HepG2 (cell line): ENCODE measurements around the gene CDC42EP5. TPM values are rescaled to one million over a fixed set of nuclear protein-coding genes. Genes with fewer than 3 reads are reported as not detected.

ENCODE experiments used
- ATAC-seq: fragments of 200-7000 bp; cut with Tn5 transposase; 3 replicates; pipeline ENCODE4 v1.9.1; 2020; ENCODE audit warnings: mild to moderate bottlenecking, moderate library complexity
- BruUV-seq: library from RNA; stranded (reverse); fragments of 400-500 nt; replicated peaks from 2 replicates; lab custom pipeline; 2021; lab: Mats Ljungman, UMichigan
- CTCF ChIA-PET: fragments of 300-600 bp; formaldehyde crosslinking; extraction: SDS; loops from one replicate; lab custom pipeline; 2021; ENCODE audit warnings: low total read pairs, inconsistent platforms, low intra/inter-chr PET ratio; lab: Yijun Ruan, JAX
- POLR2A ChIA-PET: fragments of 350-600 bp; sonication (Branson Sonifier 250); formaldehyde crosslinking; loops from one replicate; lab custom pipeline; 2020; ENCODE audit warnings: antibody characterized with exemption, inconsistent platforms; lab: Yijun Ruan, JAX
- DNase-seq: peaks from one replicate; pipeline ENCODE4 v3.0.0-alpha.2; 2015; ENCODE audit warnings: low spot score
- FAIRE-seq: peaks from 3 replicates; lab custom pipeline; 2011; peaks lifted over from hg19 to GRCh38; lab: Jason Lieb, UNC
- H2AFZ ChIP-seq: one replicate; pipeline ENCODE4 v1.6.1; 2011; ENCODE audit warnings: low read length, inconsistent platforms
- H3K27ac ChIP-seq: fragments of 300-600 bp; 3 replicates; pipeline ENCODE4 v1.8.0; 2011; ENCODE audit warnings: mixed run types, mild to moderate bottlenecking, mixed read lengths, low read length, inconsistent platforms; ENCODE audit not compliant: insufficient read depth; ENCODE audit errors: extremely low read length
- H3K27me3 ChIP-seq, 2 experiments: fragments of 200-600 bp in 1 of 2; 2 replicates in 1 of 2; 3 replicates in 1 of 2; pipeline versions ENCODE4 v1.6.0 to v1.8.0; 2011; ENCODE audit warnings: low read length in 2 of 2, mild to moderate bottlenecking in 2 of 2, moderate library complexity in 2 of 2, inconsistent platforms in 1 of 2; ENCODE audit not compliant: insufficient read depth in 2 of 2, control insufficient read depth in 1 of 2
- H3K36me3 ChIP-seq, 2 experiments: fragments of 200-600 bp in 1 of 2; replicated peaks in 1 of 2; 2 replicates in 1 of 2; 3 replicates in 1 of 2; pipeline versions ENCODE4 v1.5.1 to v1.8.0; 2011; ENCODE audit warnings: low read length in 2 of 2, inconsistent platforms in 1 of 2; ENCODE audit not compliant: insufficient read depth in 2 of 2, control insufficient read depth in 1 of 2
- H3K4me1 ChIP-seq: 2 replicates; pipeline ENCODE4 v1.5.1; 2012; ENCODE audit warnings: low read length, inconsistent platforms; ENCODE audit not compliant: insufficient read depth
- H3K4me2 ChIP-seq: 2 replicates; pipeline ENCODE4 v1.6.0; 2011; ENCODE audit warnings: low read depth, low read length, inconsistent platforms
- H3K4me3 ChIP-seq, 3 experiments: fragments of 200-600 bp in 1 of 3; sonication (generic), shearing (Covaris generic) in 1 of 3; replicated peaks in 1 of 3; 2 replicates each; pipeline ENCODE4 v1.5.1; 2011 to 2016; ENCODE audit warnings: low read length in 3 of 3, inconsistent platforms in 2 of 3, low read depth in 2 of 3, mild to moderate bottlenecking in 2 of 3, control low read depth in 1 of 3, mixed read lengths in 1 of 3; ENCODE audit not compliant: insufficient read depth in 1 of 3
- H3K79me2 ChIP-seq: one replicate; pipeline ENCODE4 v1.6.1; 2011; ENCODE audit warnings: low read length, inconsistent platforms; ENCODE audit not compliant: insufficient read depth
- H3K9ac ChIP-seq: 2 replicates; pipeline ENCODE4 v1.6.0; 2011; ENCODE audit warnings: mild to moderate bottlenecking, low read depth, low read length, inconsistent platforms; ENCODE audit not compliant: insufficient read depth
- H3K9me3 ChIP-seq: 2 replicates; pipeline ENCODE4 v1.5.1; 2012; ENCODE audit warnings: mild to moderate bottlenecking, low read length
- H4K20me1 ChIP-seq: 2 replicates; pipeline ENCODE4 v1.6.0; 2011; ENCODE audit warnings: inconsistent platforms, mild to moderate bottlenecking, low read length, moderate library complexity; ENCODE audit not compliant: insufficient read depth
- CENPT ChIP-seq: sonication (generic); formaldehyde crosslinking; IDR thresholded peaks from 2 replicates; pipeline ENCODE4 v1.8.0; 2022; ENCODE audit warnings: low read depth, mild to moderate bottlenecking, moderate library complexity, missing genetic modification reagents
- FOXO1 ChIP-seq: sonication (generic); formaldehyde crosslinking; IDR thresholded peaks from 2 replicates; pipeline ENCODE4 v1.4.0; 2020; ENCODE audit warnings: missing genetic modification reagents
- IRF2 ChIP-seq: IDR thresholded peaks from 2 replicates; pipeline ENCODE4 v1.6.1; 2018; ENCODE audit warnings: missing genetic modification reagents, missing compliant biosample characterization
- RARG ChIP-seq: sonication (generic); formaldehyde crosslinking; IDR thresholded peaks from 2 replicates; pipeline ENCODE4 v1.4.0; 2020; ENCODE audit warnings: low read depth, mild to moderate bottlenecking, missing genetic modification reagents
- TARDBP ChIP-seq: sonication (generic); formaldehyde crosslinking; IDR thresholded peaks from 2 replicates; pipeline ENCODE4 v1.8.0; 2022; ENCODE audit warnings: mild to moderate bottlenecking, missing genetic modification reagents
- ZNF138 ChIP-seq: sonication (generic); formaldehyde crosslinking; IDR thresholded peaks from 2 replicates; pipeline ENCODE4 v1.5.0; 2020; ENCODE audit warnings: mild to moderate bottlenecking, low read depth, missing genetic modification reagents
- ZNF143 ChIP-seq: sonication (generic); formaldehyde crosslinking; IDR thresholded peaks from 2 replicates; pipeline ENCODE4 v1.4.0; 2020; ENCODE audit warnings: missing genetic modification reagents
- ZNF772 ChIP-seq: sonication (generic); formaldehyde crosslinking; IDR thresholded peaks from 2 replicates; pipeline ENCODE4 v1.5.0; 2020; ENCODE audit warnings: mild to moderate bottlenecking, missing genetic modification reagents
- WGBS: methylation state at CpG from one replicate; pipeline ENCODE4 v1.1.6; 2017; ENCODE audit warnings: low lambda C conversion rate; 5-methylcytosine and 5-hydroxymethylcytosine counted together
- in situ Hi-C: cut with HindIII; loops from 2 replicates; pipeline ENCODE4 v1.10.0; 2017; ENCODE audit warnings: low pct_unique_long_range_greater_than_20kb; ENCODE audit not compliant: extremely low pct_ligation_motif_present
- intact Hi-C: fragments of 100-400 bp; cut with micrococcal nuclease; formaldehyde crosslinking; loops from one replicate; pipeline ENCODE4 v1.10.0; 2022; ENCODE audit not compliant: unreplicated experiment
- polyA plus RNA-seq, 8 experiments: library from polyadenylated mRNA; depleted of rRNA in 3 of 8; stranded (reverse) in 7 of 8; unstranded in 1 of 8; fragments of >200 nt; fragmentation: Illumina TruSeq in 4 of 8; extraction: Trizol in 4 of 8; gene quantifications; 2 replicates each; pipeline versions ENCODE4 v1.2.1 to v1.2.3, GENCODE V29; 2011 to 2016; ENCODE audit warnings: low read depth in 4 of 8, missing spikeins in 1 of 8, mixed read lengths in 1 of 8; ENCODE audit not compliant: insufficient read depth in 1 of 8
- total RNA-seq, 5 experiments: library from RNA; depleted of rRNA; stranded (reverse); fragments of >200 nt; fragmentation: Illumina TruSeq; extraction: Trizol; gene quantifications; 2 replicates each; pipeline ENCODE4 v1.2.3, GENCODE V29; 2016; ENCODE audit warnings: low read depth in 1 of 5
- TF ChIP-seq, protein P1 (sequence below): sonication (generic); formaldehyde crosslinking; IDR thresholded peaks from 2 replicates; pipeline ENCODE4 v1.9.0; 2022; ENCODE audit warnings: missing genetic modification reagents, mild to moderate bottlenecking, borderline replicate concordance
- TF ChIP-seq, protein P2 (sequence below): sonication (generic); formaldehyde crosslinking; IDR thresholded peaks from 2 replicates; pipeline ENCODE4 v1.4.0; 2020; ENCODE audit warnings: mild to moderate bottlenecking, low read depth, missing genetic modification reagents
- TF ChIP-seq, protein P3 (sequence below): sonication (generic); formaldehyde crosslinking; IDR thresholded peaks from 2 replicates; pipeline ENCODE4 v1.4.0; 2020; ENCODE audit warnings: missing genetic modification reagents

Gene CDC42EP5
- total and polyA plus RNA-seq, 2 of the 13 experiments (the other 11 are each of a cell fraction or from before 2014, with no cell fraction given) = 0.41 to 1.6 TPM

DNA sequence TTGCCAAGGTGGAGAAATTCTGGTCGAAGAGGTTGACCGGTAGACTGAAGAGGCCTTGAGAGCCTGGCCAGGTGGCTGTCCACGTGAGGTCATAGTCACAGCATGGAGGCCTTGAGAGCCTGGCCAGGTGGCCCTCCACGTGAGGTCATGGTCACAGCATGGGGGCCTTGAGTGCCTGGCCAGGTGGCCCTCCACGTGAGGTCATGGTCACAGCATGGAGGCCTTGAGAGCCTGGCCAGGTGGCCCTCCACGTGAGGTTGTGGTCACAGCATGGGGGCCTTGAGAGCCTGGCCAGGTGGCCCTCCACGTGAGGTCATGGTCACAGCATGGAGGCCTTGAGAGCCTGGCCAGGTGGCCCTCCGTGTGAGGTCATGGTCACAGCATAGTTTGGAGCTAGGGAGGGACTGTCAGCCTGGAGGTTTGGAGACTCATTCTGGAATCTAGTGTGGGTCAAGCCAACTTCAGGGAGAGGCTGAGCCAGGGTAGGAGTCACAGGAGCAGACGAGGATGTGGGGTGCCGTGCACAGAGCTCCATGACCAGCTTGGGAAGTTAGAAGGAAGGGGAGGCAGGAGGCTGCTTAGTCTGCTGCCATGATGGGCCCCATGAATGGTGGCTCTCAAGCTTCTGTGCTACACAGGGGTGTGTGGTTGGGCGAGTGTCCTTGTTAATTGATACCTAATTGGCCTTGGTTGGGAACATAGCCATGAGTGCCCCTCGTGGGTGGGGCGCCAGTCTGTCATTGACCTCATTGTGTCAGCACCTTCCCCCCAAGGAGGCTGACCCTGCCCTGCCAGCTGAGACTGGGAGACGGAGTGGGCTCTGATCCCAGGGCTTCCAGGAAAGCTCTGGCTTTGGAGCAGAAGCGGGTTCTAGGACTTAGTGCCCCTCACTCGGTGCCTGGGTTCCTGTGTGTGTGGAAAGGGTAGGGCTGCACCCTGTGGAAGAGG lies 13.5 kb downstream of the CDC42EP5 start (continued):
- TF ChIP-seq, protein P1, sequence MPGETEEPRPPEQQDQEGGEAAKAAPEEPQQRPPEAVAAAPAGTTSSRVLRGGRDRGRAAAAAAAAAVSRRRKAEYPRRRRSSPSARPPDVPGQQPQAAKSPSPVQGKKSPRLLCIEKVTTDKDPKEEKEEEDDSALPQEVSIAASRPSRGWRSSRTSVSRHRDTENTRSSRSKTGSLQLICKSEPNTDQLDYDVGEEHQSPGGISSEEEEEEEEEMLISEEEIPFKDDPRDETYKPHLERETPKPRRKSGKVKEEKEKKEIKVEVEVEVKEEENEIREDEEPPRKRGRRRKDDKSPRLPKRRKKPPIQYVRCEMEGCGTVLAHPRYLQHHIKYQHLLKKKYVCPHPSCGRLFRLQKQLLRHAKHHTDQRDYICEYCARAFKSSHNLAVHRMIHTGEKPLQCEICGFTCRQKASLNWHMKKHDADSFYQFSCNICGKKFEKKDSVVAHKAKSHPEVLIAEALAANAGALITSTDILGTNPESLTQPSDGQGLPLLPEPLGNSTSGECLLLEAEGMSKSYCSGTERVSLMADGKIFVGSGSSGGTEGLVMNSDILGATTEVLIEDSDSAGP (CRISPR knock-in tag) = 0 out of 2 replicates have a peak, but pooled peaks have one; percentile 13
- TF ChIP-seq CENPT (CRISPR knock-in tag) = 0 out of 2 replicates have a peak, but pooled peaks have one; percentile 6
- no peak for TF ChIP-seq ZNF138
- TF ChIP-seq RARG = no peak
- TF ChIP-seq IRF2 = no peak

DNA sequence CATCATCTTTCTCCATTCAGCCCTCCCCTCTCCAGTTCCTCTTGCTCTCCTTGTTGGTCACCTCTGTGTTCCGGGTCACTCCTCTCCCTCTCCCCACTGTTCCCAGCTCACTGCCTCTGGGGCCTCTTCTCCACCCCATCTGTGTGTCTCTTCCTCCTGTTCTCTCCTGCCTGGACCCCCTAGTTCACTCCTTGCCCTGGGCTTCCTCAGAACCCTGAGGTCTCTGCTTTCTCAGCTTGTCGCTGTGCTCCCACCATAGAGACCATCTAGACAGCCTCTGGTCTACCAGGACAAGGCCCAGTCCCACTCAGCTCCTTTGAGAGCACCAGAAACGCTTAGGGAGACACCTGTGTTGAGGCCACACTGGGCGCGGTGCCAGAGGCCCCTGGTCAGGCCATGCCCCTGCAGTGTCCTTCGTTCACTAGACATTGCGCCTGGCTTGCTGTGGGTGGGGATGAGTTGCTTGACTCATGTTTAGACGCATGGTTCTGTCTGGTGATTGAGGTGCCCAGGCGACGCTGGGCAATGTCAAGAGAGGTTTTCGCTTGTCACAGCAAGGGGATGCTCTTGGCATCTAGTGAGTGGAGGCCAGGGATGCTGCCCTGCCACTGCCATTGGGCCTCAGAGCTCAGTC lies 14.3 kb downstream of the CDC42EP5 start:
- ChIA-PET POLR2A (interaction anchor here (1.4 to 3.5 kb wide), 2 partner anchors 10 to 322 kb away, joined by 3 to 18 read pairs; partner anchors contain the start of gene LENG8), CTCF (no interaction called here)
- Histone ChIP-seq H3K36me3 (peaks cover 43 to 68% of the 10 kb centered on the region in 2 experiments), H3K79me2 (peaks cover 12% of the 10 kb centered on the region), H3K9ac (no peak overlapping the region), H4K20me1 (peaks cover 10% of the 10 kb centered on the region; the same call in 1 of the 2 replicates), H3K27me3 (no peaks in the 10 kb centered on the region), H3K4me1 (peaks cover 21% of the 10 kb centered on the region), H3K4me3 (no peak overlapping the region), H3K4me2 (no peak overlapping the region), H2AFZ (no peak overlapping the region), H3K27ac (no peak overlapping the region), H3K9me3 (no peaks in the 10 kb centered on the region)
- FAIRE-seq (no peak), ATAC-seq (no peak), DNase-seq (no peak)
- WGBS = 91% methylated on average over 3 of the region's 11 CpGs
- intact Hi-C loops (no loop called here), in situ Hi-C loops (no loop called here)
- no TSS peak for BruUV-seq
- TF ChIP-seq, protein P2, sequence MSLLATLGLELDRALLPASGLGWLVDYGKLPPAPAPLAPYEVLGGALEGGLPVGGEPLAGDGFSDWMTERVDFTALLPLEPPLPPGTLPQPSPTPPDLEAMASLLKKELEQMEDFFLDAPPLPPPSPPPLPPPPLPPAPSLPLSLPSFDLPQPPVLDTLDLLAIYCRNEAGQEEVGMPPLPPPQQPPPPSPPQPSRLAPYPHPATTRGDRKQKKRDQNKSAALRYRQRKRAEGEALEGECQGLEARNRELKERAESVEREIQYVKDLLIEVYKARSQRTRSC = no peak
- TF ChIP-seq TARDBP (no peak), ZNF772 (CRISPR knock-in tag) (no peak), FOXO1 (CRISPR knock-in tag) (no peak), ZNF143 (no peak)
- TF ChIP-seq, protein P3, sequence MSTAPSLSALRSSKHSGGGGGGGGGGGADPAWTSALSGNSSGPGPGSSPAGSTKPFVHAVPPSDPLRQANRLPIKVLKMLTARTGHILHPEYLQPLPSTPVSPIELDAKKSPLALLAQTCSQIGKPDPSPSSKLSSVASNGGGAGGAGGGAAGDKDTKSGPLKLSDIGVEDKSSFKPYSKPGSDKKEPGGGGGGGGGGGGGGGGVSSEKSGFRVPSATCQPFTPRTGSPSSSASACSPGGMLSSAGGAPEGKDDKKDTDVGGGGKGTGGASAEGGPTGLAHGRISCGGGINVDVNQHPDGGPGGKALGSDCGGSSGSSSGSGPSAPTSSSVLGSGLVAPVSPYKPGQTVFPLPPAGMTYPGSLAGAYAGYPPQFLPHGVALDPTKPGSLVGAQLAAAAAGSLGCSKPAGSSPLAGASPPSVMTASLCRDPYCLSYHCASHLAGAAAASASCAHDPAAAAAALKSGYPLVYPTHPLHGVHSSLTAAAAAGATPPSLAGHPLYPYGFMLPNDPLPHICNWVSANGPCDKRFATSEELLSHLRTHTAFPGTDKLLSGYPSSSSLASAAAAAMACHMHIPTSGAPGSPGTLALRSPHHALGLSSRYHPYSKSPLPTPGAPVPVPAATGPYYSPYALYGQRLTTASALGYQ (CRISPR knock-in tag) = no peak
